Endothelial cell of umbilical vein (primary cell): ENCODE results near the gene UBAC1. TPM values are rescaled to one million over a fixed set of nuclear protein-coding genes. Genes with fewer than 3 reads are reported as not detected.

Source experiments
- BruUV-seq: library from RNA; stranded (reverse); fragments of 400-500 nt; replicated peaks from 2 replicates; lab custom pipeline; 2021; lab: Mats Ljungman, UMichigan
- CTCF ChIA-PET: fragments of 300-600, 350-600 bp; sonication (Branson Sonifier 250); formaldehyde crosslinking; loops from one replicate; lab custom pipeline; 2021; ENCODE audit warnings: antibody characterized with exemption, inconsistent platforms; lab: Charles Lee
- POLR2A ChIA-PET: fragments of 300-600, 350-600 bp; sonication (Branson Sonifier 250); formaldehyde crosslinking; loops from one replicate; lab custom pipeline; 2021; ENCODE audit warnings: antibody characterized with exemption, inconsistent platforms; lab: Charles Lee
- DNase-seq: peaks from one replicate; pipeline ENCODE4 v3.0.0-alpha.2; 2011; ENCODE audit warnings: low read depth, low spot score
- FAIRE-seq: peaks from 2 replicates; lab custom pipeline; 2011; peaks lifted over from hg19 to GRCh38; lab: Jason Lieb, UNC
- H2AFZ ChIP-seq: 2 replicates; pipeline ENCODE4 v1.6.0; 2012; ENCODE audit warnings: low read depth, low read length, control low read depth, inconsistent platforms
- H3K27ac ChIP-seq: 2 replicates; pipeline ENCODE4 v1.5.1; 2011; ENCODE audit warnings: low read depth, mild to moderate bottlenecking, control low read depth, low read length, moderate library complexity; ENCODE audit not compliant: insufficient read depth
- H3K27me3 ChIP-seq, 2 experiments: 2 replicates each; pipeline versions ENCODE4 v1.6.0 to v1.6.1; 2011; ENCODE audit warnings: low read length in 2 of 2, mixed read lengths in 1 of 2; ENCODE audit not compliant: control insufficient read depth in 2 of 2, insufficient read depth in 2 of 2
- H3K36me3 ChIP-seq, 2 experiments: 2 replicates in 1 of 2; 3 replicates in 1 of 2; pipeline ENCODE4 v1.5.1; 2011; ENCODE audit warnings: low read length in 2 of 2, mild to moderate bottlenecking in 1 of 2, moderate library complexity in 1 of 2; ENCODE audit not compliant: control insufficient read depth in 2 of 2, insufficient read depth in 2 of 2; ENCODE audit errors: extremely low read depth in 1 of 2
- H3K4me1 ChIP-seq: 3 replicates; pipeline ENCODE4 v1.5.1; 2011; ENCODE audit warnings: mild to moderate bottlenecking, low read length; ENCODE audit not compliant: control insufficient read depth, insufficient read depth; ENCODE audit errors: extremely low read depth
- H3K4me2 ChIP-seq: 2 replicates; pipeline ENCODE4 v1.6.1; 2011; ENCODE audit warnings: low read length, control low read depth, mixed read lengths; ENCODE audit not compliant: insufficient read depth
- H3K4me3 ChIP-seq, 3 experiments: fragments of 200-600 bp in 1 of 3; sonication (generic), shearing (Covaris generic) in 1 of 3; replicated peaks in 1 of 3; 2 replicates each; pipeline ENCODE4 v1.5.1; 2011 to 2016; ENCODE audit warnings: control low read depth in 3 of 3, low read length in 3 of 3, mild to moderate bottlenecking in 2 of 3, inconsistent platforms in 1 of 3, low read depth in 1 of 3, moderate library complexity in 1 of 3; ENCODE audit not compliant: insufficient read depth in 1 of 3
- H3K79me2 ChIP-seq: 2 replicates; pipeline ENCODE4 v1.6.0; 2012; ENCODE audit warnings: low read length, inconsistent platforms; ENCODE audit not compliant: control insufficient read depth, insufficient read depth
- H3K9ac ChIP-seq: replicated peaks from 2 replicates; pipeline ENCODE3; 2011; ENCODE audit warnings: low read length, control low read depth; ENCODE audit not compliant: insufficient read depth; ENCODE audit errors: extremely low read depth
- H3K9me1 ChIP-seq: replicated peaks from 3 replicates; pipeline ENCODE4 v1.6.0; 2011; ENCODE audit warnings: mild to moderate bottlenecking, low read length; ENCODE audit not compliant: control insufficient read depth, insufficient read depth; ENCODE audit errors: extremely low read depth
- H3K9me3 ChIP-seq: replicated peaks from 2 replicates; pipeline ENCODE4 v1.5.1; 2012; ENCODE audit warnings: low read length, inconsistent platforms; ENCODE audit not compliant: control insufficient read depth, insufficient read depth
- H4K20me1 ChIP-seq: replicated peaks from 2 replicates; pipeline ENCODE3; 2011; ENCODE audit warnings: mild to moderate bottlenecking, low read length; ENCODE audit not compliant: control insufficient read depth, insufficient read depth; ENCODE audit errors: extremely low read depth
- CTCF ChIP-seq, 2 donors: IDR thresholded peaks; 1 replicate in 1 of 2; 2 replicates in 1 of 2; pipeline ENCODE4 v1.5.1; 2011; ENCODE audit warnings: low read length in 2 of 2, mild to moderate bottlenecking in 2 of 2, moderate library complexity in 2 of 2, control low read depth in 1 of 2, inconsistent platforms in 1 of 2, low read depth in 1 of 2; ENCODE audit not compliant: insufficient read depth in 1 of 2; ENCODE audit errors: extremely low read depth in 1 of 2
- EZH2 ChIP-seq: IDR thresholded peaks from 2 replicates; pipeline ENCODE4 v1.6.1; 2012; ENCODE audit warnings: borderline replicate concordance, low read depth, mild to moderate bottlenecking, moderate library complexity, low read length, inconsistent platforms; ENCODE audit not compliant: severe bottlenecking
- FOS ChIP-seq: IDR thresholded peaks from 2 replicates; pipeline ENCODE4 v1.6.1; 2011; ENCODE audit warnings: mild to moderate bottlenecking, low read length, moderate library complexity, borderline replicate concordance; ENCODE audit not compliant: insufficient read depth
- GATA2 ChIP-seq: IDR thresholded peaks from 2 replicates; pipeline ENCODE4 v1.7.0; 2011; ENCODE audit warnings: low read depth, mild to moderate bottlenecking, moderate library complexity, mixed read lengths, low read length; ENCODE audit not compliant: insufficient read length, insufficient read depth
- JUN ChIP-seq: IDR thresholded peaks from 2 replicates; pipeline ENCODE4 v1.6.1; 2011; ENCODE audit warnings: borderline replicate concordance, low read depth; ENCODE audit not compliant: insufficient read length, insufficient read depth
- MAX ChIP-seq: IDR thresholded peaks from 2 replicates; pipeline ENCODE4 v1.6.1; 2011; ENCODE audit not compliant: insufficient read depth, insufficient read length
- MYC ChIP-seq: IDR thresholded peaks from one replicate; pipeline ENCODE4 v1.6.1; 2011; ENCODE audit warnings: mild to moderate bottlenecking, low read depth, low read length
- POLR2A ChIP-seq: IDR thresholded peaks from 2 replicates; pipeline ENCODE4 v1.6.1; 2012; ENCODE audit warnings: low read depth, mild to moderate bottlenecking, control low read depth, low read length
- POLR2AphosphoS5 ChIP-seq: IDR thresholded peaks from 2 replicates; pipeline ENCODE4 v1.6.1; 2012; ENCODE audit warnings: low read depth, mild to moderate bottlenecking, control low read depth, low read length, moderate library complexity; ENCODE audit not compliant: insufficient read depth
- dilution Hi-C: fragments of 300-500 bp; cut with MboI; formaldehyde crosslinking; loops from one replicate; pipeline ENCODE4 v1.15.0; 2019; ENCODE audit warnings: low sequenced_read_pairs; ENCODE audit not compliant: extremely low pct_ligation_motif_present
- intact Hi-C: fragments of 100-400 bp; cut with micrococcal nuclease; formaldehyde crosslinking; loops from one replicate; pipeline ENCODE4 v1.10.0; 2022
- polyA plus RNA-seq, 4 experiments: library from polyadenylated mRNA; depleted of rRNA in 3 of 4; stranded (reverse) in 3 of 4; unstranded in 1 of 4; fragments of >200 nt; gene quantifications; 2 replicates each; pipeline versions ENCODE4 v1.2.1 to v1.2.3, GENCODE V29; 2011 to 2012; ENCODE audit warnings: missing spikeins in 1 of 4
- total RNA-seq: library from RNA; stranded (reverse); gene quantifications from 2 replicates; pipeline ENCODE4 v1.2.3, GENCODE V29; 2021

The UBAC1 gene
- total and polyA plus RNA-seq, 2 donors (not counting 3 experiments of a cell fraction or from before 2014, with no cell fraction given) = 39.5 to 56.7 TPM

- no peaks in the 10 kb centered on the region for H3K9me1 ChIP-seq
- no peak for DNase-seq
- peaks cover 2% of the 10 kb centered on the region for H3K4me1 ChIP-seq
- ChIA-PET CTCF (no interaction called here), POLR2A (no interaction called here)
- no peaks in the 10 kb centered on the region for H3K27me3 ChIP-seq
- peaks cover 0 to 22% of the 10 kb centered on the region in 2 experiments for H3K36me3 ChIP-seq
- H2AFZ ChIP-seq = no peak overlapping the region
- dilution Hi-C loops = no loop called here
- no peak overlapping the region for H3K4me3 ChIP-seq
- no peak overlapping the region for H3K4me2 ChIP-seq
- BruUV-seq = no TSS peak
- TF ChIP-seq JUN (no peak), MAX (no peak), CTCF (IDR thresholded peaks at IDR 0.05; ENCODE audit: extremely low read depth in 1 of 2, insufficient read depth in 1 of 2, low read depth in 1 of 2, low read length in 2 of 2) (no peak), EZH2 (no peak), POLR2A (no peak), MYC (no peak), POLR2AphosphoS5 (no peak), FOS (no peak), GATA2 (no peak)
- no peaks in the 10 kb centered on the region for H3K79me2 ChIP-seq
- H3K9ac ChIP-seq = no peak overlapping the region
- no peaks in the 10 kb centered on the region for H4K20me1 ChIP-seq
- no peak overlapping the region for H3K27ac ChIP-seq
- intact Hi-C loops = no loop called here
- no peaks in the 10 kb centered on the region for H3K9me3 ChIP-seq
- no peak for FAIRE-seq
Measured at GRCh38 chr9:135937521-135938489, 23.4 kb downstream of the UBAC1 start.
